SH-SY5Y (cell line): ENCODE results near the gene TTC27.

Experiments used
- GATA2 ChIP-seq: IDR thresholded peaks from 2 replicates; pipeline ENCODE4 v1.6.1; 2011; ENCODE audit warnings: mild to moderate bottlenecking, low read depth, low read length
- GATA3 ChIP-seq: IDR thresholded peaks from 2 replicates; pipeline ENCODE4 v1.6.1; 2011; ENCODE audit warnings: low read depth, mild to moderate bottlenecking, low read length, moderate library complexity

The TTC27 gene

DNA sequence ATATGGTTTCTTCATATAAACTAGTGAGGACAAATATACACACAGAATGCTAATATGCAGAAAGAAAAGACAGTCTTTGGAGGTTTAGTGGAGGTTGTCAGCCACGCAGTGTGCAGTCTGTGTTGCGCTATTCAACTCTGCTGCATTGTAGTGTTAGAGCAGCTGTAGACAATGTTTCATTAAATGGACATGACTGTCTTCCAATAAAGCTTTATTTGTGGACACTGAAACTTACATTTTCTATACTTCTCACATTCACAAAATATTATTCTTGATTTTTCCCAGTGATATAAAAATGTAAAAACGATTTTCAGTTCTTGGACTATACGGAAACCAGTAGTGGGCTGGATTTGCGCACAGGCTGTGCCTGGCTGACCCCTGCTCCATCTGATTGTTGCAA lies 13.3 kb downstream of the TTC27 start:
- TF ChIP-seq GATA3 (no peak), GATA2 (no peak)

DNA sequence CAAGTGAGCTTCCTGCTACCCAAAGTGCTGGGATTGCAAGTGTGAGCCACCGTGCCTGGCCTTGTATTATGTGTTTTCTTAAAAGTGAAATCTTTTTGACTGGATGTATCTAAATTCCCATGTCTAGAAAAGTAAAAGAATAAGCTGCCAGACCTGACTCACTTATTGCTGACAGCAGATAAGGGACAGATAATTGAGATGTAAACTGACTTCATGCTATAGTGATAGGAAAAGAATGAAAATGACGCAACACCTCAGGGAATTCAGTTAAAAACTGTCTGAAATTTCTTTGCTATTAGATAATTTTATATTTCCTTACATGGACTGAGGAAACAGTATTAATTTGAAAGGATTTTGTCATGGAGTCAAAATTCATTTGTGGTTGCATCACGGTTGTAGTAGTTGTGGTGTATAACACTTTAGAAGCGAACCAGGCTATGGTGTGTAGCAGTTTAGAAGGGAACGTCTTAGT lies 19.4 kb downstream of the TTC27 start:
- no peak for TF ChIP-seq GATA2

DNA sequence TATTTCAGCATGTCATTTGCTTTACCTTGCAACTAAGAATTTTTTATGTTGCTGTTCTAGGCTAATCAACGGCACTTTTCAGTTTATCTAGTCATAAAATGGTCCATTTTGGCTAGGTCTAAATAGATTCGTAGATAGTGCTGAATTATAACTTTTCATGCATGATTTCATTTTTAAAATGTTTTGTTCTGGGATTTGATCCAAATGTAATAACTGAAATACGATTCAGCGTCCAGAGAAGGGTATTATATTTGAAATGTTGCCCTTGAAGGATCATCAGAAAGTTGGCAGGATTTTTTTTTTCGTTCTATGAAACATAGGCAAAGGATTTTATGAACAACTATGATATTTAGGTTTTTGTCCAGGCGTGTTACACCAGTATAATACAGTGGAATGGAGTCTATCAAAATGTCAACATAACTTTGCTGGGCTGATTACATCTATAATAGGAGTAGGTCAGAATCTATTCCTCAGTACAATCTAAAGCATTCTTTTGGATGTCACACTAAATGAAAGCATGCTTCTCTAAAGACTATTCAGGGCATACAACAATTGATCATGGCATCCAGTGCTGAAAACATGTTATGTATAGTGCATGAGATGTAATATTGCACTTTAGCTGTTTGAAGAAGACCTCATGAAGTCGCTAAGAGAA lies 24.8 kb downstream of the TTC27 start:
- TF ChIP-seq GATA2 (no peak), GATA3 (no peak)

DNA sequence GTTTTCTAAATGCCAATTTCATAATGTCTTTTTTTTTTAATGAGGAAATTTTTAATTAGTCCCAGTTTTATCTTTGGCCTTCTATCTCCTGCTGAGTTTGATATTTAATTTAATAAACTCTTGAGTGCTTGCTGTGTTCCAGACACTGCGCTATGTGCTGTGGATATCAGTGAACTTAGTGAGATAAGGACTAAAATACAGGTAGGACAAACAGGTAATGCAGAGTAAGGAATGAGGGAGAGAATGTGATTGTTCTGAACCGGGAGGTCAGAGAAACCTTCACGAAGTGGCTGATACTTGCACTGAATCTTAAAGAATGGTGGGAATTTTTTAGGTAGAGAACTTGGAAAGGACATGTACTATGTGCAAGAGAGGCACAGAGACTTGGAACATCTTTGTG lies 28.2 kb downstream of the TTC27 start:
- TF ChIP-seq GATA3 (no peak), GATA2 (no peak)

DNA sequence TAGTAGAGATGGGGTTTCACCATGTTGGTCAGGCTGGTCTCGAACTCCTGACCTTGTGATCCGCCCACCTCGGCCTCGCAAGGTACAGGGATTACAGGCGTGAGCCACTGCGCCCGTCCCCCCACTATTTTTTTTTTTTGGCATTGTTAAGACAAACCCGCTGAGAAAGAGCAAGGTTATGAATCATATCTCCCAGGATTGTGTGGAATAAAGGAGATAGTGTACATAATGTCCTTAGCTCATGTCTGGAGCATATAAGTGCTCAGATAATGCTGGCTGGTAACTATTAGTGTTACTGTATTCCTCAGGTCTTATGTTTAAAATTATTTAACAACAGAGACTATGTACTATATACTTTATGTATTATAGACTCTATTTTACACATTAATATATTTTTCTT lies 36.0 kb downstream of the TTC27 start:
- TF ChIP-seq GATA3 (no peak), GATA2 (no peak)

DNA sequence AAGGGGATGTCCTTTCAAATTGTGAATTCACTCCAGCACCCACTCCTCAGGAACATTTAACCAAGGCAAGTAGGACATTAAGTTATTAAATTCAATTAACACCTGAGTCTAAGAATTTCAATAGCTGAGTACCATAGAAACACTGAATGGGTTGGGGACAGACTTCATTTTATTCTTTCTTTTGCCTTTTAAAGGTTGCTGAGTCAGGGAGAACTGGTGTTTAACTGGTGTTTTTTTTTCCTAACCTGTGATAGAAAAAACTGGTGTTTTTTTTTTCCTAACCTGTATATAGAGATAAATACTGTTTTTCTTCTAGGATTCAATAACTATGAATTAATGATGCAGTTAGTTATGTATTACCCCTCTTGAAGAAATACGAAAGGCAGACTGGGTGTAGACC lies 38.9 kb downstream of the TTC27 start:
- TF ChIP-seq GATA2 (no peak), GATA3 (no peak)

DNA sequence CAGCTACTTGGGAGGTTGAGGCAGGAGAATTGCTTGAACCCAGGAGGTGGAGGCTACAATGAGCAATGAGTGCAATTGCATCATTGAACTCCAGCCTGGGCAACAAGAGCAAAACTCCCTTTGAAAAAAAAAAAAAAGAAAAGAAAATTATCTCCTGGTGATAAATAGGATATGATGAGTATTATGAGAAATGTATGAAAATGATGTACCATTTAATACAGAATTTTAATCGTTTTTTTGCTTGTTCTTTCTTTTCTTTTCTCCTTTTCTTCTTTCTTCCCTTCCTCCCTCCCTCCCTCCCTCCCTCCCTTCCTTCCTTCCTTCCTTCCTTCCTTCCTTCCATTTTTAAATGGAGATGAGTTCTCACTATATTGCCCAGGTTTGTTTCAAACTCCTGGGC lies 40.4 kb downstream of the TTC27 start:
- TF ChIP-seq GATA2: no peak
- TF ChIP-seq GATA3: no peak

DNA sequence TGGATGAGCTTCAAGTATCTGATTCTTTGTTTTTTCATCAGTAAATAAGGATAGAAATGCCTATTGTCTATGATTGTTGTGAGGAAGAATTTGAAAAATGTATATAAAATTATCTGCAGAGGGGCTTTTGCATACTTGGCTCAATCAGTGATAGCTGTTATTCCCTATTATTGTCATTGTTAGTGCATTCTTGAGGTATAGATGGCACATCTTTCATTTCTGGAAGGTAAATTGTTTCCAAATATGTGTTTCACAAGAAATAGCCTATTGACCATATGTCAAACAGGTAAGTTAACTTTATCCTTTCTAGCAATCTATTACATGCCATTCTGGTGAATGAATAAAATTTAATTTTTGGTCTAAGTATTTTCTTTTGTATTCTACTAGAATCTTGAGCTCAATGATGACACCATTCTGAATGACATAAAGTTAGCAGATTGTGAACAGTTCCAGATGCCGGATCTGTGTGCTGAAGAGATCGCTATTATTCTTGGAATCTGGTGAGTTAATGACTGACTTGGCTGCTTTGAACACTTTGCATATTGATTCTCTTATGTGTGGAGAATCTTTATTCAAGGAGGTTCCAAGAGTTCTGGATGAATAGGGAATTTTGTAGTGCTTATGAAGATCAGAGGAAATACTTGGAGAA lies 44.2 kb downstream of the TTC27 start:
- TF ChIP-seq GATA3: no peak
- TF ChIP-seq GATA2: no peak

DNA sequence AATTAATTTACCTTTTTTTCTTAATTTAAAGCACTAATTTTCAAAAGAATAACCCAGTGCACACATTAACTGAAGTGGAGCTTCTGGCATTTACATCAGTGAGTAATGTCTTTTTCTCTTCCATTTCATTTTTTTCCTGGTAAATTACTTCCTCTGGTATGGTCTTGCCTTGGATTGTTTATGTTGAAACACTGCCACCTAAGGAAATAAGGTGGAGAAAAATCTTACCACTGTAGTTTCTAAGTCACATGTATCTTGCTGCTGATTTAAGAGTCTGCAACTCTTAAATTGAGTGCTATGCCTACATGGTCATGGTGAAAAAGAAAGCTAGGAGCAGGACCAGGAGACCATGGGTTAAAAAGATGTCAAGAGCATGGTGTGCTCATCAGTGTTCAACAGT lies 51.0 kb downstream of the TTC27 start:
- TF ChIP-seq GATA2 (no peak), GATA3 (no peak)

DNA sequence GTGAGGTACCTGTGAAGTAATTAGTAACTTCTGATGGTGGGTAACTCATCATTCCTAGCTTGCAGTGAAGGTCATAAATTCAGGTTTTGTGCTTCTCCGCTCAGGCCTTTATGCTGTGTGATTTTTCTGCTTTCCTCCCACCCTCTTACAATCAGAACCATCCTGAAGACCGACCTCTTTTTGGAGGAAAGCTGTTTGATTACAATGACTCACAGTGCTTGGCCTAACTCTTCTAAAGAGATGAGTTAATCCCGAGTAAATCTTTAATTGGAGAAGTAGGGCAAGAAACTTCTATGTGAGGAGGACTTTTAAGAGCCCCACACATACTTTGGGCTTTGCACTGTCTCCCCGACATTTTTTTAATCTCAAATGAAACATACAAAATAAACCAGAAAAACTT lies 53.1 kb downstream of the TTC27 start:
- TF ChIP-seq GATA3: no peak
- TF ChIP-seq GATA2: no peak

DNA sequence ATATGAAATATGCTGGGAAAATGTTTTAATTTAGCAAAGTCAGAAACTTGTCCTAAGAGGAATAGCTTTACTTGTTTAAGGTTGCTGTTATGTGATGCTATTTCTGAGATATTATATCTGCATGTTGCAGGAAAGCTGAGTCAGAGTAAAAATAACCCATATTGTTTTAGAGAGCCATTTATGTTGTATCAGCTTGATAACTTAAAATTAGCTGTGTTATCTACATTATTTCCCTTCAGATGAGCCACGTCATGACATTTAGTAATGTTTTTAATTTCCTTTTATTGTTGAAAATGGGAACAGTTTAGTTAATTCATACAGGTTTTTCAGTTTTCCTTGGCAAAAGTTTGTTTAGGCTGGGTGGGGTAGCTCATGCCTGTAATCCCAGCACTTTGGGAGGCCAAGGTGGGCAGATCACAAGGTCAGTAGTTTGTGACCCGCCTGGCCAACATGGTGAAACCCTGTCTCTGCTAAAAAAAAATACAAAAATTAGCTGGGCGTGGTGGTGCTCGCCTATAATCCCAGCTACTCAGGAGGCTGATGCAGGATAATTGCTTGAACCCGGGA lies 55.8 kb downstream of the TTC27 start:
- TF ChIP-seq GATA3: no peak
- TF ChIP-seq GATA2: no peak

DNA sequence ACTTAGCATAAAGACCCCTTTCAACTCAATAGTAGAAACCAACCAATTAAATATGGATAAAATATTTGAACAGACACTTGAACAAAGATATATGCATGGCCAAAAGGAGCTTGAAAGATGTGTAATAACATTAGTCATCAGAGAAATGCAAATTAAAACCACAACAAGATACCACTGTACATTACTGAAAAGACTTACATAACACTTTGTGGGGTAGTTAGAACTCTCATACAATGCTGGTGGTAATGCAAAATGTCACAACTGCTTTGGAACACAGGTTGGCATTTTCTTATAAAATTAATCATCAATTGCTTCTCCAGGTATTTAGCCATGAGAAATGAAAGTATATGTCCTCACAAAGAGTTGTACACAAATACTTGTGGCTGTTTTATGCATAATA lies 60.7 kb downstream of the TTC27 start:
- TF ChIP-seq GATA2 (no peak), GATA3 (no peak)

DNA sequence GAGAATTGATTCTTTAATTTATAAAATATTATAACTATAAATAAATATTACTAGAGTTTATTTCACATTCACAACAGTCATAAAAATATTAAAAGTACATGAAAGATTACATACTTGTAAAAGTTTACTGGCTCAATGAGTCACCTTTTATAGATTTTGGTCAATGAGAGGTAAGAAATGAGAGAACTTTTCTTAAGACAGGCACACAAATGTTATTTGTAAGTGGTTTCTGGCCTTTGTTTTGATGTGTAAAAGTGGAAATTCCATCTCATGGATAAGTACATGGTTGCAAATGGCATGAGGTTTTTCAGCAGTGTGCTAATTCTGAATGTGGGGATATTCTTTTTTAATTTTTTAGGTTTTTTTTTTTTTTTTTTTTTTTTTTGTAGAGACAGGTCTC lies 63.8 kb downstream of the TTC27 start:
- TF ChIP-seq GATA3 (no peak), GATA2 (no peak)

DNA sequence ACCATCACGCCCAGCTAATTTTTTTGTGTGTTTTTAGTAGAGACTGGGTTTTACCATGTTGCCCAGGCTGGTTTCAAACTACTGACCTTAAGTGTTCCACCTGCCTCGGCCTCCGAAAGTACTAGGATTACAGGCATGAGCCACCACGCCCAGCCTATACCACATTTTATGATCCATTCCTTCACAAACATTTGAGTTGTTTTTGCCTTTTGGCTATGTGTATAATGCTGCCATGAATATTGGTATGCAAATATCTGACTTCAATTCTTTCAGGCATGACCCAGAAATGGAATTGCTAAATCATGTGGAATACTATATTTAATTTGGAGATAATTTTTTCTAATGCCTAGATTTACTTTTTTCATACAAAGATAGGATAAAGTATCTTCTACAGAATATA lies 68.6 kb downstream of the TTC27 start:
- no peak for TF ChIP-seq GATA3
- TF ChIP-seq GATA2: no peak

DNA sequence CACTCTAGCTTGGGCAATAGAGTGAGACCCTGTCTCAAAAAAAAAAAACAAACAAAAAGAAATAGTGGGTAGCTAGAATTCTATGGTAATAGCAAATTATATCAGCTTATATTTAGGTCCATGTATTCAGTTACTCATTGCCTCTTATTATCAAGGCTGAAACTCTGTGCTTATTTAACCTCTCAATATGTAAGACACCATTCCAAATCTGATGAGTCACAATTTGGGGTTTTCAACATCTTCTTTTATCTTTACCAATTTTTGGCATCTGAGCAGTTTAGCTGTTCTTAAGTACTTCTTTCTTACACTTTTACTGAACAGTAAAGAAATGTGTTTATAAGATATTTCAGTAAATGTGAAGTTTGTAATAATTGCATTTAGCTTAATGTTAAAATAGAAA lies 69.3 kb downstream of the TTC27 start:
- no peak for TF ChIP-seq GATA2
- no peak for TF ChIP-seq GATA3

DNA sequence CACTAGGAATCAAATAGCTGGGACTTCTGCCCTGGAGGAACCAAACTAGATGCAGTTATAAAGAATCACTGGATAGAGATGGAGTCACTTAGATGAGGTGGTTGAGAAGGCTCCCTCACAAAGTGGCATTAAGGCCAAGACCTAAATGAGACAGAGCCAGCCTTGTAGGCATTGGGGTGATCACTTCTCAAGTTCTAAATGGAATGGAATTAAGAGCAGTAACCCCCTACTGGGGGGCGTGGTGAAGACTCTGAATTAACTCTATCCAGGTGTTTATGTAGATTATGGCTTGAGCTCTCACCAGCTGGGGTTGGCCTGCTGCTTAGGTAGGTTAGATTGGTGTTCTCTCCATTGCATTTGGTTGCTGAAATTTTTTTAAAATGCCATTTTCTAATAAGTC lies 71.3 kb downstream of the TTC27 start:
- TF ChIP-seq GATA2 (no peak), GATA3 (no peak)
